Right cardiac atrium (tissue), 5 donors: Measurements from ENCODE around the gene PCDHAC2. TPM values are rescaled to one million over a fixed set of nuclear protein-coding genes. Genes with fewer than 3 reads are reported as not detected.

ENCODE experiments used
- ATAC-seq, 2 donors: fragments of 200-7000 bp; cut with Tn5 transposase; one replicate each; pipeline versions ENCODE4 v1.8.0 to v1.9.1; 2020; ENCODE audit warnings: moderate library complexity in 2 of 2, mild to moderate bottlenecking in 1 of 2
- DNase-seq, 3 donors: peaks; one replicate each; pipeline ENCODE4 v3.0.0-alpha.2; 2020
- H3K27ac ChIP-seq: one replicate; pipeline ENCODE4 v1.5.1; 2013; ENCODE audit warnings: mild to moderate bottlenecking, low read length, control low read depth, moderate library complexity
- H3K27me3 ChIP-seq: one replicate; pipeline ENCODE4 v1.6.1; 2013; ENCODE audit not compliant: control insufficient read depth, insufficient read depth
- H3K4me1 ChIP-seq: one replicate; pipeline ENCODE4 v1.6.1; 2013; ENCODE audit warnings: low read length; ENCODE audit not compliant: control insufficient read depth, insufficient read depth
- H3K4me3 ChIP-seq: one replicate; pipeline ENCODE4 v1.5.1; 2013; ENCODE audit warnings: low read length, control low read depth
- H3K9me3 ChIP-seq: one replicate; pipeline ENCODE4 v1.6.1; 2013; ENCODE audit warnings: low read length; ENCODE audit not compliant: control insufficient read depth
- WGBS: extraction: QIAGEN DNeasy Blood & Tissue Kit; methylation state at CpG from one replicate; pipeline ENCODE4 v1.1.7; 2013; 5-methylcytosine and 5-hydroxymethylcytosine counted together
- intact Hi-C, 4 donors: fragments of 100-400 bp; cut with DNase I; formaldehyde crosslinking; loops; one replicate each; pipeline versions ENCODE4 v1.11.0 to v1.14.0; 2022 to 2023
- polyA plus RNA-seq: library from polyadenylated mRNA; stranded (reverse); fragments of 200-250 nt; gene quantifications from one replicate; pipeline ENCODE4 v1.2.3, GENCODE V29; 2013
- total RNA-seq, 4 donors: library from RNA; stranded (reverse); fragmentation: NEBNext Ultra II Directional; extraction: Animal tissue kit (Norgen Biotek cat#: 25700); gene quantifications; one replicate each; pipeline ENCODE4 v1.2.1, GENCODE V29; 2021
- donor health status: healthy with polysubstance abuse.
- donor health status: DM: no; HTN: yes; CAD: no.
- donor health status: DM: no; HTN: no; CAD: no.
- donor health status: DM: no; HTN: yes; CAD: no; lungs with severe emphysema.
- donor health status: DM: yes; HTN: yes; CAD: no.

The PCDHAC2 gene
- total and polyA plus RNA-seq, 5 donors = 0.02 to 1.1 (median 0.51) TPM

DNA sequence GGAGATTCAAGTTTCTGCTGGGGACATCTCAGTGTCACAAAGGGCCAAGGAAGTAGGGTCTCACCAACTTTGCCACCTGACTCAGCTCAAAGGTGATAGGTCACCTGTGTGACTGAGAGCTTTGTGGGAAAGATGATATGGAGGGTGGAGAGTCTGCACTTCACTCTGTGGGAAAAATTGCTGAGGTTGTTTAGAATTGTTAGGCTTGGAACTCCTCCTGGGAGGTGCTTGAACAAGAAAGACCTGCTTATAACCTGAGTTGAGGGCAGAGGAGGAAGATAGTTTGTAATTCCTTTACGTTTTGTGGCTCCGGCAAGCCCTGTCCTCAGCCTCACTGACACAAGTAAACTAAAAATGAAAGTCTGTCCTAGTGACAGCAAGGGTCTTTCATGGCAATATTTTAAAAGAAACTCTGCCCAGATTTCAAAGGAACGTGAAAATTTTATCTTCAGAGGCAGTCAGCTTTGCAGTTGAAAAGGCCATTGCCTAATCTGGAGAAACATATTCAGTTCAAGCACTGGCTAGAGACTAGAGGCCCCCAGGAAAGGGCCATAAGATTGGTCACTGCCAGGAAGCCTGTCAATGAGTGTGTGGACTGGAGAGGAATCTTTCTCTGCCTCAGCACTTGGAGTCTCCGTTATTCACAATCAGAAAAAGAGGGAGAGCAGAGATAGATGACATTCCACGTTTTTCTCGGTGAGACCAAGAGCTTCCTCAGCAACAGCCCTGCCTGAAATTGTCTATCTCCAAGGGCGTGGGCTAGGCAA lies 23.2 kb downstream of the PCDHAC2 start:
- intact Hi-C loops = no loop called here
- 45% methylated on average over 7 of the region's 7 CpGs for WGBS
- Histone ChIP-seq H3K4me1 (no peaks in the 10 kb centered on the region), H3K4me3 (no peak overlapping the region), H3K27me3 (no peaks in the 10 kb centered on the region), H3K9me3 (no peaks in the 10 kb centered on the region), H3K27ac (no peak overlapping the region)
- ATAC-seq (no peak), DNase-seq (no peak)

- Histone ChIP-seq H3K27me3 (no peaks in the 10 kb centered on the region), H3K4me3 (no peak overlapping the region), H3K4me1 (no peaks in the 10 kb centered on the region), H3K9me3 (no peaks in the 10 kb centered on the region), H3K27ac (no peak overlapping the region)
- WGBS = 58% methylated on average over 2 of the region's 2 CpGs
- no peak for ATAC-seq
- intact Hi-C loops = no loop called here
- DNase-seq = no peak
Measured at GRCh38 chr5:140992828-140993227, 26.6 kb downstream of the PCDHAC2 start.

GRCh38 chr5:140996060-140996459 lies 29.8 kb downstream of the PCDHAC2 start:
- Histone ChIP-seq H3K27me3 (peaks cover 2% of the 10 kb centered on the region), H3K4me1 (no peaks in the 10 kb centered on the region), H3K27ac (no peak overlapping the region), H3K4me3 (no peak overlapping the region), H3K9me3 (no peaks in the 10 kb centered on the region)
- ATAC-seq = no peak
- no peak for DNase-seq
- 53% methylated on average over 1 of the region's 1 CpG for WGBS
- intact Hi-C loops = no loop called here

GRCh38 chr5:140998921-140999410 lies 32.7 kb downstream of the PCDHAC2 start:
- ATAC-seq (no peak), DNase-seq (no peak)
- WGBS = 78% methylated on average over 2 of the region's 2 CpGs
- Histone ChIP-seq H3K27me3 (peaks cover 6% of the 10 kb centered on the region), H3K9me3 (no peaks in the 10 kb centered on the region), H3K4me1 (no peaks in the 10 kb centered on the region), H3K27ac (no peak overlapping the region), H3K4me3 (no peak overlapping the region)
- intact Hi-C loops = no loop called here

DNA sequence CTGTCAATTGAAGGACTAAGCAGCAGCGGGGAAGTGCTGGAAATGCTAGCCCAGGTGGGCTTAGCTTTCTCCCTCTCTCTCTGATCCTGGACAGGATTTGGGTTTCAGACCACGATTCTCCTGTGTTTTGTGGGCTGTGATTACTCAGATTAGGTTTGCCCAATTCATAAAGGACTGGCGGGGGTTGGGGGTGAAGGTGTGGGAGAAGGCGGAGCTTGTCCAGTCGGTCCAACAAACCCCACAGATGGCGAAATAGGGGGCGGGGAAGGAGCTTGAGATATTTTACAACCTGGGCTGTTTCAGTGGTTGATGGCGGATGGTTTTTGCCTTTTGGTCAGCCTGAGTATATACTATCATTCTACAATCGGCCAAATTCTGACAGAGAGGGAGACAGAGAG lies 35.2 kb downstream of the PCDHAC2 start:
- no peak overlapping the region for H3K27ac ChIP-seq
- peak overlapping the region; percentile 30 for H3K4me3 ChIP-seq
- DNase-seq = no peak
- no peaks in the 10 kb centered on the region for H3K4me1 ChIP-seq
- H3K27me3 ChIP-seq = peaks cover 6% of the 10 kb centered on the region
- intact Hi-C loops = no loop called here
- 7% methylated on average over 9 of the region's 9 CpGs for WGBS
- no peaks in the 10 kb centered on the region for H3K9me3 ChIP-seq
- no peak for ATAC-seq

GRCh38 chr5:141001844-141002604 lies 35.7 kb downstream of the PCDHAC2 start:
- 3% methylated on average over 19 of the region's 19 CpGs for WGBS
- intact Hi-C loops = no loop called here
- H3K4me1 ChIP-seq = no peaks in the 10 kb centered on the region
- DNase-seq = peak; percentile 10 to 64 (median 40)
- H3K4me3 ChIP-seq = peak overlapping the region; percentile 30
- peaks cover 6% of the 10 kb centered on the region for H3K27me3 ChIP-seq
- H3K27ac ChIP-seq = no peak overlapping the region
- peak in 1 of 2 donors; percentile 71 for ATAC-seq
- no peaks in the 10 kb centered on the region for H3K9me3 ChIP-seq

DNA sequence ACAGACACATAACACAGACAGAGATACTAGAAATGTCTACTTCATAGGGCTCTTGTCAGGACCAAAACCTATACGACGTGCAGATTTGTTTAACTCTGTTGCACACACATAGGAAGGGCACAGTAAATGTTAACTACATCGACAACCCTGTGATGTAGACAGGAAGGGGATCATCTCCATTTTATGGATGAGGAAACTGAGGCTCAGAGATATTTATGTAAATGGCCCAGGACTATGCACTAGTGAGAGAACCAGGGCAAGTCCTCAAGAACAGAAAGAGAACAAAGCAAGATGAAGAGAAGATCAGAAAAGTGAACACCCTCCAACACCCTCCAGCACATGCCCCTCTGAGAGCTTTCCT lies 36.3 kb downstream of the PCDHAC2 start:
- WGBS = 49% methylated on average over 3 of the region's 3 CpGs
- DNase-seq = no peak
- Histone ChIP-seq H3K4me1 (no peaks in the 10 kb centered on the region), H3K27ac (no peak overlapping the region), H3K4me3 (no peak overlapping the region), H3K9me3 (no peaks in the 10 kb centered on the region), H3K27me3 (peaks cover 6% of the 10 kb centered on the region)
- ATAC-seq = no peak
- intact Hi-C loops = no loop called here

DNA sequence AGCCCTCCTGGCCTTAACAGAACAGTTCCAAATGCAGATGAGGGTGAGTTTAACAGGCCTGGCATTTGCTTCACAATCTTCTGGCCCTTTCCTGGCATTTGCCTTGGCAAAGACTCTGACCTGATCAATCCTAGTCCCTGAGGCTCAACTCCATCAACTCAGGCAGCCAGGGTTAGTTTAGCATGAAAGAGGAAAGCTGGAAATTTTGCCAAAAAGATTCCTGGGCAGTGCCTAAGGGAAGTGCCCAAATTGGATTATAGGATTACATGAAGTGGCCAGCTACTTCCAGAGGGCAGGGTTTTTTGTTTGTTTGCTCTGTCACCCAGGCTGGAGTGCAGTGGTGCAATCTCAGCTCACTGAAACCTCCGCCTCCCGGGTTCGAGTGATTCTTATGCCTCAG lies 36.8 kb downstream of the PCDHAC2 start:
- no peaks in the 10 kb centered on the region for H3K9me3 ChIP-seq
- no peak overlapping the region for H3K4me3 ChIP-seq
- no peaks in the 10 kb centered on the region for H3K4me1 ChIP-seq
- ATAC-seq (no peak), DNase-seq (no peak)
- WGBS = 94% methylated on average over 3 of the region's 3 CpGs
- no peak overlapping the region for H3K27ac ChIP-seq
- peaks cover 6% of the 10 kb centered on the region for H3K27me3 ChIP-seq
- intact Hi-C loops = no loop called here

DNA sequence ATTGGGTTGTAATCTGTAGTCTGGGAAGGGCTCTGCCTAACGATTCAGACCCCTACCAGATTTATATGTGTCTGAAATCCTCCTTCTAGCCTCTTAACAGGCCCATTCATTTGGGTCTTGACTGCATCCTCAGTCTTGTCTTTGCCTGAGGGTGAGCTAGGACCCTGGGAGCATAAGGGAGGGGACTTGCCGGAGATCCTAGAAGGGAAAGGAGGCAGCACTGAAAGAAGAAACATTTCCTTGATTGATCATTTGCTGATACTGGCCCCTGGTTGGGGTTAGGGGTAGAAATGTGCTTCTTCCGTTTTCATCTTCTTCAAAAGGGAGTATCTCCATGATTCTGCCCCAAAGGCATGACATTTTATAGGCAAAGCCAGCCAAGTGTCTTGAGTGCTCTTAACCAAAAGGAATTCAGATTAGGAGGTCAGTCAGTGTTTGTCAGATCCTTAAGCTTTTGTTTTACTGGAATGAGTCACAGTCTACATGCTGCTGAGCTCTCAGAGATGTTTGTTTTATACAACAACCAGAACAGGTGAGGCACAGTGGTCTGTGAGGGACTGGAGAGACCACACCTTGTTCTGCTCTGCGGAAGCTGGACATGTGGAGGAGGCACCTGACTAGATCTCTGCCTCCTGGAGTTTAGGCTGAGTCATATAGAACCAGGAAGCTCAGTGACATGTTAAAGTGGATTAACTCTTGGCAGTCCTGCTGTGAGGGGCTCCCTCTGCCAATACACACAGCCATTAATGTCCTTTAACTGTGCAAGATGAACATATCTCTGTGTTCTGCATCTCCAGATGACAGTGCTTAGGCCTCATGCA lies 37.7 kb downstream of the PCDHAC2 start:
- Histone ChIP-seq H3K4me1 (no peaks in the 10 kb centered on the region), H3K27me3 (peaks cover 4% of the 10 kb centered on the region), H3K27ac (no peak overlapping the region), H3K4me3 (no peak overlapping the region), H3K9me3 (no peaks in the 10 kb centered on the region)
- WGBS = 41% methylated on average over 4 of the region's 4 CpGs
- no peak for DNase-seq
- no peak for ATAC-seq
- intact Hi-C loops = no loop called here

DNA sequence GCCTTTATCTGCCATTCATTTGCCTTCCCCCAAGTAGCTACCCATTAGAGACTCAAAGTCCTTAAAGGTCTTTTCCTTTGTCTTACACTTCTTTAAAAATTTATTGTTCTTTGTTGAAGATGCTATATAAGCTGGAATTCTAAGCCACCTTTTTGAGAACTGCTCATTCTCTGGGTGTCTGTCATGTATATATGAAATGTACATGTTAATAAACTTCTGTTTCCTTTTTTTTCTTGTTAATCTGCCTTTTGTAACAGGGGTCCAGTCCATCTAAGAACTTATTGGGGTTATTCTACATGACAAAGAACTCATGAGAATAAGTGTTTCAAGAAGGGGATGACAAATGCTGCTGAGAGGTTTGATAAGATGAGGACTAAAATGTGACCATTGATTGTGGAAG lies 41.5 kb downstream of the PCDHAC2 start:
- no peaks in the 10 kb centered on the region for H3K4me1 ChIP-seq
- intact Hi-C loops = no loop called here
- H3K9me3 ChIP-seq = no peaks in the 10 kb centered on the region
- H3K27ac ChIP-seq = no peak overlapping the region
- ATAC-seq (no peak), DNase-seq (no peak)
- no peak overlapping the region for H3K4me3 ChIP-seq
- peaks cover 2% of the 10 kb centered on the region for H3K27me3 ChIP-seq
